Retinal pigment epithelial cell (primary cell): ENCODE results near the gene DENND6B.
"Not testable (repeated sequence)": the region's sequence is repeated elsewhere in the genome, so short reads cannot be mapped to it uniquely, and the experiment has no call there.

ENCODE experiments used
- DNase-seq: peaks from one replicate; pipeline ENCODE4 v3.0.0-alpha.2; 2010; ENCODE audit warnings: low read depth
- H3K4me3 ChIP-seq: 2 replicates; pipeline ENCODE4 v1.5.1; 2011; ENCODE audit warnings: mild to moderate bottlenecking, low read length, control low read depth, moderate library complexity
- TF ChIP-seq, protein P1 (sequence below): conservative IDR thresholded peaks from 2 replicates; pipeline ENCODE4 v1.5.1; 2011; ENCODE audit warnings: low read depth, low read length, control low read depth, inconsistent platforms

The DENND6B gene

DNA sequence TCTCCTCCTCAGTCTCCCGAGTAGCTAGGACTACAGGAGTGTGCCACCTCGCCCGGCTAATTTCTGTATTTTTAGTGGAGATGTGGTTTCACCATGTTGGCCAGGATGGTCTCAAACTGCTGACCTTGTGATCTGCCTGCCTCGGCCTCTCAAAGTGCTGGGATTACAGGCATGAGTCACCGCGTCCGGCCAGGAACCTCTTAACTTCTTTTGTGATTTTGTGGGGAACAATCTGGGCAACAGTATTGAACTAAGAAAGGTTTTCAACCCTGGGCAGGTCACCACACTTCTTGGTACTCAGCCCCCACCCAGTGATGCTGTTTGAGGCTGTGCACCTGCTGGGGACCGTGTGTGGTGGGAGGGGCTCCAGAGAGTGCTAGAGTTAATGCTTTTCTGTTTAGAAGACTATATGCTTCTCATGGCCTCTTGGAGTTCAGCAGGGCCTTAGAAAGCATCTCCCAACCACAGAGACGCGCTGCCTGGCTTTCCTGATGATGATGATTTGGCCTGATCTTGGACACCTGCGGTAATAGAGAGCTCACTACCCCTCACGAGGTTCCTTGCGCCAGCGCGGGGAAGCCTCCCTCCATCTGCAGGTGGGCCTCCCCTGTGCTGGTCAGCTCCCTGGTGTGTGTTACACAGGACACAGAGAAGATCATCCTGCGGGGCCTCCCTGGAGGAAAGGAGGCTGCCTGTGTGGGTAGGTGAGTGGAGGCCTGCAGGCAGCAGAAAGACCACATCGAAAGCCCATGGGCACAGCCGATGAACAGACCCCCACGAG is 1.2 kb downstream of the DENND6B start:
- no peak for DNase-seq
- peak overlapping the region; percentile 47 for H3K4me3 ChIP-seq
- TF ChIP-seq, protein P1, sequence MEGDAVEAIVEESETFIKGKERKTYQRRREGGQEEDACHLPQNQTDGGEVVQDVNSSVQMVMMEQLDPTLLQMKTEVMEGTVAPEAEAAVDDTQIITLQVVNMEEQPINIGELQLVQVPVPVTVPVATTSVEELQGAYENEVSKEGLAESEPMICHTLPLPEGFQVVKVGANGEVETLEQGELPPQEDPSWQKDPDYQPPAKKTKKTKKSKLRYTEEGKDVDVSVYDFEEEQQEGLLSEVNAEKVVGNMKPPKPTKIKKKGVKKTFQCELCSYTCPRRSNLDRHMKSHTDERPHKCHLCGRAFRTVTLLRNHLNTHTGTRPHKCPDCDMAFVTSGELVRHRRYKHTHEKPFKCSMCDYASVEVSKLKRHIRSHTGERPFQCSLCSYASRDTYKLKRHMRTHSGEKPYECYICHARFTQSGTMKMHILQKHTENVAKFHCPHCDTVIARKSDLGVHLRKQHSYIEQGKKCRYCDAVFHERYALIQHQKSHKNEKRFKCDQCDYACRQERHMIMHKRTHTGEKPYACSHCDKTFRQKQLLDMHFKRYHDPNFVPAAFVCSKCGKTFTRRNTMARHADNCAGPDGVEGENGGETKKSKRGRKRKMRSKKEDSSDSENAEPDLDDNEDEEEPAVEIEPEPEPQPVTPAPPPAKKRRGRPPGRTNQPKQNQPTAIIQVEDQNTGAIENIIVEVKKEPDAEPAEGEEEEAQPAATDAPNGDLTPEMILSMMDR = no peak

DNA sequence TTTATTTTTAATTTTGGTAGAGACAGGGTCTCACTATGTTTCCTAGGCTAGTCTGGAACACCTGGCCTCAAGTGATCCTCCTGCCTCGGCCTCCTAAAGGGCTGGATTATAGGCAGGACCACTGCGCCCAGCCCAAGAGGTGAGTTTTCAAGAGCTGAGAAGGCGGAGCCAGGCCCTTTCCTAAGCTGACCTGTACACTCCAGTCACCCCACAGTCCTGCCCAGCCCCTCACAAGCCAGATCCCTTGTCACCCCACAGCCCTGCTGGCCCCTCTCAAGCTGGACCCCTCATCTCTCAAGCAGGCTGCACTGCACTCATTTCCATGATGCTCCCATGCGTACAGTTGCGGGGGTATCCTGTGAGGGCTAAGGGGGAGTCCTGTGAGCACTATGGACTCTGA is 2.9 kb downstream of the DENND6B start:
- TF ChIP-seq, protein P1 = no peak
- DNase-seq = no peak
- no peak overlapping the region for H3K4me3 ChIP-seq

DNA sequence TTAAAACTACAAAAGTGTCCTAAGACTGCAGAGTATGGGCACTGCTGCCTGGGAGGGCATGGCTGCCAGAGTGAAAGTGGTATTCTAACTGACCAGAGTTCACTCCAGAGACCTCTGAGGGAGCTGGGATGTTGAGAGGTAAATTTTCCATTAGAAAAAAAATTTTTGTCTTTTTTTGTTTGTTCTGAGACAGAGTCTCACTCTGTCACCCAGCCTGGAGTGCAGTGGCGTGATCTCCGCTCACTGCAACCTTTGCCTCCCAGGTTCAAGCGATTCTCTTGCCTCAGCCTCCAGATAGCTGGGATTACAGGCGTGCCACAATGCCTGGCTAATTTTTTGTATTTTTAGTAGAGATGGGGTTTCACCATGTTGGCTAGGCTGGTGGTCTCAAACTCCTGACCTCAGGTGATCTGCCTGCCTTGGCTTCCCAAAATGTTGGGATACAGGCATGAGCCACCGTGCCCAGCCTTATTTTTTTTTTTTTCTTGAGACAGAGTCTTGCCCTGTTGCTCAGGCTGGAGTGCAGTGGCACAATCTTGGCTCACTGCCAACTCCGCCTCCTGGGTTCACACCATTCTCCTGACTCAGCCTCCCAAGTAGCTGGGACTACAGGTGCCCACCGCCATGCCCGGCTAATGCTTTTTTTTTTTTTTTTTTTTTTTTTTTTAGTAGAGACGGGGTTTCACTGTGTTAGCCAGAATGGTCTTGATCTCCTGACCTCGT is 4.3 kb downstream of the DENND6B start:
- H3K4me3 ChIP-seq, DNase-seq: not testable (repeated sequence)

DNA sequence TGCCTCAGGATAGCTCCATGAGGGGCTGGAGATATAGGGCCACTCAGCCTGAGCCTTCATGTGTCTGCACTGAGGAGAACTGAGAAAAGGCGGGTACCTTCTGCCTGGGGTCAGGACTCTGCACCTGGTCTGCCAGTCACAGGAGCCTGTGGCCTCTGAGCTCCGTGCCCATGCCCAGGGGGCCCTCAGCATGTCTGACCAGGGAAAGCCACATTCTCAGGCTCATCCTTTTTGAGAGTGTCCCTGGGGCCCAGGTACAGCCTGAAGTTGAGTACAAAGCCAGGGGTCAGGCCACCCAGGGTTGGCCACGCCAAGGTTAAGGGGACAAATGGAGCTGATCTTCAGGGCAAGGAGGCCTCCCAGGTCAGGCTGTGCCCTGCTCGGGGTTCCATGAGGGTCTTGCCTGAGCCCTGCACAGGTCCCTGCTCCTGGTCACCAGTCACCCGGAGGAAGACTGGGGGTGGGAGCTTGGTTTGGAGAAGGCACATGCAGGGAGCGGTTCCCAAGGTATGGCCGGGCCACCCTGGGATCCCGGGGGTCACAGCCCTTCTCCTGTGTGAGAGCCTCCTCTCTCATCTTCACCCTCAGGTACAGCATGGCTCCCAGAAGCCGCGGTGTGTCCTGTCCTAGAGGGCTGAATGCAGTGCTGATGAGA is 6.0 kb downstream of the DENND6B start:
- TF ChIP-seq, protein P1 = no peak
- no peak overlapping the region for H3K4me3 ChIP-seq
- no peak for DNase-seq

DNA sequence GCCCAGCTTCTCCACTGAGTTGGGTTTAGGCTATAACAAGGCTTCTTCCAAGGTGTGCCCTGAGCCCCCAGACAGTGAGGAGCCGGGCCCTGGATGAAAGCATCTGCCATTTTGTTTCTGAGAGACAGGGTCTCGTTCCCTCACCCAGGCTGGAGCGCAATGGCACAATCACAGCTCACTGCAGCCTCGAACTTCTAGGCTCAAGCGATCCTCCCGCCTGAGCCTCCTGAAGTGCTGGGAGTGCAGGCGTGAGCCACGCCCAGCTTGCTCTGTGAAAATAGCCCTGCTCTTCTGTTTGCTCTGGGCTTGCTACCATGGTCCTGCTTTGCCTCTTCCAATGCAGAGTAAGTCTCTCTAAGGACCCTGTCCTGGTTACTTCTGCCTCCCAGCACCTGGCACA is 6.7 kb downstream of the DENND6B start:
- TF ChIP-seq, protein P1 = no peak
- no peak overlapping the region for H3K4me3 ChIP-seq
- DNase-seq = no peak

DNA sequence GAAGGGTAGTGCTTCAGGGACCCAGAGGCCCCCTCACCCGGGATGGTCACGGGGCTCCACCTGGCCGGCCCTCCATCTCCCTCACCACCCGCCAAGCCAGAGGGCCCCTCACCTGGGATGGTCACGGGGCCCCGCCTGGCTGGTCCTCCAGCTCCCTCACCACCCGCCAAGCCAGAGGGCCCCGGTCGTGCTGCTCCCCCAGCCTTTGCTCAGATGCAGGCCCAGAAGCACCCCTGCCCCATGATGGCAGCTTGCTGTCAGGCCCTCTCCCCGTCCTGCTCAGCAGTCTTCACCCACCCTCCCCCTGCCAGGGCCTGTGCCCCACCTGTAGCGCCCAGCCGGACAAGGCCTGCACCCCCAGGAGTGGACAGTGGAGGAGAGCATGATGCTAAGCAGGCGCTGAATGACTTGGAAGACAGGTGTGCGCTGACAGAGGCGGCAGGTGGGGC is 7.3 kb downstream of the DENND6B start:
- no peak overlapping the region for H3K4me3 ChIP-seq
- DNase-seq = no peak
- TF ChIP-seq, protein P1 = no peak

DNA sequence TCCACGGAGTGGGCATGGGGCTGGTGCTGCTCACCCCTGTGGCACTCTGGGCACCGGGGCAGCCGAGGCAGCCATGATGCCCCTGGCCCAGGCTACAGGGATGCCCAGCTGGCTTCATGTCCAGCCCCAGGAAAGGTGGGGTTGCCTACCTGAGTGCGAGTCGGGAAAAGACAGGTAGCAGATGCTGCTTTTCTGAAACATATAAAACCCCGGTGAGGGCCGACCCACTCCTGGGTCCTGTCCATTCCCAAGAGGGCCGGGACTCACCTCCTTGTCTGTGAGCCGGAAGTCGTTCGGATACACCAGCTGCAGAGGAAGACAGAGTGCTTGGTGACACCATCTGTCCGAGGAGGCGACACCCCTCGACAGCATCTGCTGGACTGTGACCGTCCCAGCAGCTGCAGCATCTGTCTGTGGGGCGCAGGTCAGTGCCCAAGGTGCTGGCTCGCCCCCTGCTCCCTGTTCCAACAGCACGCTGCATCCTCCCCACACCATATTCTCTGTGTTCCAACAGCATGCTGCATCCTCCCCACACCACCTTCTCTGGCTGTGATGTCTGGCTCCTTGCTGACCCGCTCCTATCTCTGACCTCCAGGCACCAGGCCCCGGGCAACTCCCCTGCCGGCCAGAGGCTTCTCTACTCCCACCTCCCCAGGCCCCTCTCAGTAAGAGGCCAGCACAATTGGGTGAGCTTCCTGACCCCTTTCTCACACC is 8.0 kb downstream of the DENND6B start:
- no peak for DNase-seq
- TF ChIP-seq, protein P1 = no peak
- no peak overlapping the region for H3K4me3 ChIP-seq
